GM18505 (cell line): ENCODE results near the gene TFDP2.
A peak's percentile ranks its signal among the peaks of the same experiment; 100 is the strongest.
"Not testable (repeated sequence)": the region's sequence is repeated elsewhere in the genome, so short reads cannot be mapped to it uniquely, and the experiment has no call there.

Experiments
- ATAC-seq: cut with Tn5 transposase; IDR thresholded peaks from one replicate; pipeline ENCODE4 v1.9.1; 2021; ENCODE audit not compliant: unreplicated experiment
- POLR2A ChIP-seq: IDR thresholded peaks from 4 replicates; pipeline ENCODE4 v1.6.1; 2011; ENCODE audit warnings: borderline replicate concordance; ENCODE audit not compliant: insufficient read depth, insufficient read length; ENCODE audit errors: extremely low read depth

The TFDP2 gene

DNA sequence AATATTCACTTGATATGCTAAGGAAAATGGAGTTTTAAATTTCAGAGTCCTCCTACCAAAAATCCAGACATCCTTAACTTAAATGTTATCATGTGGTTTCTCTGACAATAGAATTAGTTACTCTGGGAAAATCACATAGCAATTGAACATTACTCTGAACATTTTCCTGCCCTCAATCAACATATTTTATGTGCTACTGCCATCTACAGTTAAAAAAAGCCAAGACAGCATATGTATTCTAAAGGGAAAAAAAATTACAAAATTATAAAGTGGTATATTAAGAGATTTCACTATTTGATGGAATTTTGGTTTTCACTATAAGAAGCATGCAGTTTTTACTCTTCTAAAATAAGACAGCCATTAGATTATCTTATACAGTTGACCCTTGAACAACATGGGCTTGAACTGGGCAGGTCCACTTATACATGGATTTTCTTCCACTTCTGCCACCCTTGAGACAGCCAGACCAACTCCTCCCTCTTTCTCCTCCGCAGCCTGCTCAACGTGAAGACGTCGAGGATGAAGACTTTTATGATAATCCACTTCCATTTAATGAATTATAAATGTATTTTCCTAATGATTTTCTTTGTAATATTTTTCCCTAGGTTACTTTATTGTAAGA, 150.6 kb downstream of the TFDP2 start:
- no peak for TF ChIP-seq POLR2A
- no peak for ATAC-seq

DNA sequence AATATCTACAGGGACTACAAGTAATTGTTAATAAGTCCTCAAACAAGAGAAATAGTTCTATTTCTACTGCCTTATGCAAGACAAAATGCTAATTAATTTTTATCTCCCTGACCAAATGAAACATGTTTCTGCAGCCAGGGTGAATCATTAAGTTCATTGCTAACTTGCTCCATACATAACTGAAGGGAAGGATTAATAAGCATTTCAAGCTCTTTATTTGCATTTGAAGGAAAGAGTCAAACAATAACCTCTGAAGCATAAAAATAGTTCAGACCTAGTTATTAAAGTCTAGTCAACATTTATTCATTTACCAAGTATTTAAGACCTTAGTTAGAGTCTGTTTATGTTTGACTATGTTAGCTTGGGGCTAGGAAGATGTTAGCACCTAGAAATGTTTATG, 152.9 kb downstream of the TFDP2 start:
- TF ChIP-seq POLR2A = no peak
- no peak for ATAC-seq

DNA sequence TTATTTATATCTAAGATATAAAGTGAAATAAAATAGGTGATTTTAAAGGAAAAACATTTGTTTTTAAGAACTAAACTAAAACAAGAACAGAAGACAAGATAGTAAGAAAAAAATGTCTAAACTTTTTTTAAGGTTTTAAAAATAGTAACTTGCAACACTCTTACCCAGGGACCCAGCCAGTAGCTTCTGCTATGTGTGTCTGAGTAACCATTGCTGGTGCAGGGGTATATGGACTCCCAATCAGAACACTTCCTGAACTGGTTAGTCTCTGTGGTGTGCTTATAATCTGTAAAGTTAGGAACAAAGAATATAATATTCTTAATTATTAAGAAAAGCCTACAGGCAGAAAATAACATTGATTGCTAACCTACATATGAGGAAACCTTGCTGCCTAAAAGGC, 154.5 kb downstream of the TFDP2 start:
- no peak for ATAC-seq
- no peak for TF ChIP-seq POLR2A

DNA sequence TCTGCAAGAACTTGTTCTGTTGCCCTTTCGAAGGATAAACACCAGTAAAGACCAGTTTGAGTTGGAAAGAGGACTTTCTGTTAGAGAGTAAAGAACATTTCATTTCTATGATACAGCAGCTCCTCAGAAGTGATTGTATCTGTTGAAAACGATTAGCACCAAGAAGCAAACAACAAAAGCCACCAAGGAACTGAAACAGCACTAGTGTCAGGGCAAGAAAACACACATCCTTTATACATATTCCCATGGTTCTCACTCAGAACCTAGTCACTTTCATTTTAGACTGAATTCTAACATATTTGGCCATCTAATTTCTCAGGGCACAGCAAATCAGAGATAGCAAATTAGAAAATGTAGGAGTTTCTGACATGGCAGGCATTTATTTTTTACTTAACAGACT, 156.8 kb downstream of the TFDP2 start:
- no peak for TF ChIP-seq POLR2A
- ATAC-seq = peak; percentile 55

DNA sequence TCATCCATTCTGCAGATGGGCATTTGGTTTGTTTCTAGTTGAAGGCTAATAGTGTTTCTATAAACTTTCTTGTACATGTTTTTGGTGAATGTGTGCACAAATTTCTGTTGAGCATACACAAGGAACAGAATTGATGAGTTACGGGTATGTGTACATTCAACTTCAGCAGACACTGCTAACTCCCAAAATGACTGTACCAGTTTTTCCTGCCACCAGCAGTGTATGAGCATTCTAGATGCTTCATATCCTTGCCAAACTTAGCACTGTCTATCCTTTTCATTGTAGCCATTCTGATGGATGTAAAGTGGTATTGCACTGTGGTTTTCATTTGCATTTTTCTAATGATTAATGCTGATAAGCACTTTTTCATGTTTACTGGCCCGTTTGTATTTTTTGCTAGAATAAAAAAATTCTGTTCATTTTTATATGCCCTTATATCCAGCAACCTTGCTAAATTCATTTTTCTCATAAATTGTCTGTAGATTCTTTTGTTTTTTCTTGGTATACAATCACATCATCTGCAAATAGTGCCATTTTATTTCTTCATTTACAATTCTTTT, 162.7 kb downstream of the TFDP2 start:
- ATAC-seq = no peak
- no peak for TF ChIP-seq POLR2A

DNA sequence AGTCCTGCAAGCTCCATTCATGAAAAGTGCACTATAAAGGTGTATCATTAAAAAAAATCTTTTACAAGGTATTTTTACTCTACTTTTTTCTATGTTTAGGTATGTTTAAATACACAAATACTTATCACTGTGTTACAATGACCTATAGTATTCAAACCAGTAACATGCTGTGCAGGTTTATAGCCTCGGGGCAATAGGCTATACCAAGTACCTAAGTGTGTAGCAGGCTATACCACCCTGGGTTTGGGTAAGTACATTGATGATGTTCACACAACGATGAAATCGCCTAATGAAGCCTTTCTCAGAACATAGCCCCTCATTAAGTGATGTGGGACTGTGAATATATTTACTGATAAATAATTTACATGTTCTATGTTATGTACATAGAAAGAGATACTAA, 168.3 kb downstream of the TFDP2 start:
- no peak for ATAC-seq
- no peak for TF ChIP-seq POLR2A

DNA sequence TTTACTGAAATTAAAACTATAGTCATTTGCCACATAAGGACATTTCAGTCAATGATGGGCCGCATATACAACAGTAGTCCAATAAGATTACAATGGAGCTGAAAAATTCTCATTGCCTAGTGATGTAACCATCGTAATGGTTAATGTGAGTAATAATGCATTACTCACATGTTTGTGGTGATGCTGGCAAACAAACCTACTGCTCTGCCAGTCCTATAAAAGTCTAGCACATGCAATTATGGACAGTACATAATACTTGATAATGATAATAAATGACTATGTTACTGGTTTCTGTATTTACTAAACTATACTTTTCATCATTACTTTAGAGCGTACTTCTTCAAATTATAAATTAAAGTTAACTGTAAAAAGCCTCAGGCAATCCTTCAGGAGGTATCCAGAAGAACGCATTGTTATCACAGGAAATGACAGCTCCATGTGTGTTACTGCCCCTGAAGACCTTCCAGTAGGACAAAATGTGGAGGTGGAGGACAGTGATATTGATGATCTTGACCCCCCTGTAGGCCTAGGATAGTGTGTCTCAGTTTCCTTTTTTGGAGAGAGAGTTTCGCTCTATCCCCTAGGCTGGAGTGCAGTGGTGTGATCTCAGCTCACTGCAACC, 170.2 kb downstream of the TFDP2 start:
- TF ChIP-seq POLR2A = no peak
- ATAC-seq = no peak

DNA sequence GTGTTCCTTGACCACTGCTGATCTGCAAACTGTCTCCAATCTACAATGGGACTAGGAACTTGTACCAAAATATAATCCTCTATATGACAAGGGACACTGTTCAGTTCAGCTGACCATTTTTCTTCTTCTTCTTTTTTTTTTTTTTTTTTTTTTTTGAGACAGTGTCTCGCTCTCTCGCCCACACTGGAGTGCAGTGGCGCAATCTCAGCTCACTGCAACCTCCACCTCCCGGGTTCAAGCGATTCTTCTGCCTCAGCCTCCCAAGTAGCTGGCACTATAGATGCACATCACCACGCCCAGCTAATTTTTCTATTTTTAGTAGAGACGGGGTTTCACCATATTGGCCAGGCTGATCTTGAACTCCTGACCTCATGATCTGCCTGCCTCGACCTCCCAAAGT, 174.6 kb downstream of the TFDP2 start:
- not testable (repeated sequence) for ATAC-seq

DNA sequence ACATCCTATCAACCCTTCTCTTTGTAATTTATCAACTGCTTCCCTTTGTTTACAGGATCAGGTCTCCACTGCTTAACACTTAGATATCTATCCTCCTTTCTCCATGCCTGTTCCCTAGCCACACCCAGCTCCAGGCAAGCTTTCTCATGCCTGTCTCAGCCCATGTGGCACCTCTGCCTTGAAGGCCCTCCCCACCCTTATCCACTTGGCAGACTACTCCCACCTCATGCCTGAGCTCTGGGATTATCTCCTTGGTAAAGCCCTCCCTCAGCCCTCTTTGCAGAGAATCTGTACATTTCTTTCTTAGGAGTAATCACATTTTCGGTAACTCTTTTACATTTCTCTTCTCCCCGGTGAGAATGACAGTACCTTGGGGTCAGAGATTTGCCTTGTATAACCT, 176.9 kb downstream of the TFDP2 start:
- ATAC-seq = no peak
- TF ChIP-seq POLR2A = no peak

DNA sequence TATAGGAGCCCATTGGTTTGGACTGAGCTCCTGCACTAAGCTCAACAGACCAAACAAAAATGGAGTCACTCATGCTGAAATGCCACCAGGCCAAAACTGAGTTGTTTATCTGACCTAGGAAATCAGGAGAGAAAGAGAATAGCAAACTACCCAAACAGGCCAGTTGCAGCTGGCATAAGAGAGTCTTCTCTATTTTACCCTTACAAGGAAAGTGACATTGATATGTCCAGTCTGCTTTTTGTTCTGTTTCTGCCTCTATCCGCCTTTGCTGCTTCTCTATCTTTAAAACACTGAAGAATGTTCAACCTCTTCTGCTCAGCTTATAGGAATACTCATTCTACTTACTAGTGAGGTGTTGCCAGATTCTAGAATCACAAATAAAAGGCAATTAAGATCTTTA, 177.8 kb downstream of the TFDP2 start:
- TF ChIP-seq POLR2A = no peak
- no peak for ATAC-seq

DNA sequence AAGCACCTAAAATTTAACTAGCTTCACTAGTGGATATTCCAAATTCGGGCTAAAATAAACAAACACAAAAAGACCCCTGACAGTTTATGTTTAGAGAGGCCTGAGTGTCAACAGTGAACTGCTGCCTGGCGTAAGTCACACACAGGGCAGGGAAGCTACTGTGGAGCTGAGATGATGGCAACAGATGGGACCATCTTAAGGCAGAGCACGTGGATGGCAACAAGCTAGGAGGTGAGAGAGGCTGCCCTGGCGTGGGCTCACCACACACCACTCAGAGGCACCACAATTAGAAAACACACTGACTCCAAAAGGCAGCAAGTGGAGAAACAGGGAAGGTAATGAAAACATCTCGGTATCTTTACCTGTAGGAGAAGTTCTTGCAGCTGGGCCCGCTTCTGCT, 179.6 kb downstream of the TFDP2 start:
- no peak for TF ChIP-seq POLR2A
- no peak for ATAC-seq

DNA sequence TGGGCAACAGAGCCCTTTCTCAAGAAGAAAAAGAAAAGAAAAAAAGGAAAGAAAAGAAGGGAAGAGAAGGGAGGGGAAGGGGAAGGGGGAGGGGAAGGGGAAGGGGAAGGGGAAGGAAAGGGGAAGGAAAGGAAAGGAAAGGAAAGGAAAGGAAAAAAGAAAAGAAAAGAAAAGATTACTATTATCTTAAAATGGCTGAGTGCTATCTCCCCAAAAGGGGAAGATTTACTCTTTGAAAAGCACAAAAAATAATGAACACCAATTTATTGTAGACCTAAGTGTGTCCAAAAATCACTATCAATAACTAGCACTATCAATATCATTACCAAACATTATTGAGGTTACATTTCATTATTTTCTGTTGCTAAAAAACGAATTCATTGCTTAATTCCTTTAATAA, 183.9 kb downstream of the TFDP2 start:
- no peak for ATAC-seq
- TF ChIP-seq POLR2A = no peak

DNA sequence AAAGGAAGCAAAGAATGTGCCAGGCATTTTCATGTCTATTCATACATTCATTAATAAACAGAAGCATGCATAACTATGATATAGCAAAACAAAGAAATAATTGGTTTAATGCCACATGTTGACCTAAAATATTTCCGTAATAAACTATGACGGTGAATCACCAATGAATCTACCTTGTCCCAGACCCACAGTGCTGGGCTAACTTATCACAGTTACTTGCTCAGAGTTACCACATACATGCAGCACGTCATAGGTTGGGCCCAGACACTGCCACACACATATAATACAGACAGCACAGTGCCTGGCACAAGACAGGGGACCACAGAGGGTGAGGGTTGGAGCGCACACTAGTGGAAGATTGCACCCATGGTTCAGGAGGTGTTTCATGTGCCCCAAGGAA, 186.0 kb downstream of the TFDP2 start:
- no peak for TF ChIP-seq POLR2A
- ATAC-seq = no peak

DNA sequence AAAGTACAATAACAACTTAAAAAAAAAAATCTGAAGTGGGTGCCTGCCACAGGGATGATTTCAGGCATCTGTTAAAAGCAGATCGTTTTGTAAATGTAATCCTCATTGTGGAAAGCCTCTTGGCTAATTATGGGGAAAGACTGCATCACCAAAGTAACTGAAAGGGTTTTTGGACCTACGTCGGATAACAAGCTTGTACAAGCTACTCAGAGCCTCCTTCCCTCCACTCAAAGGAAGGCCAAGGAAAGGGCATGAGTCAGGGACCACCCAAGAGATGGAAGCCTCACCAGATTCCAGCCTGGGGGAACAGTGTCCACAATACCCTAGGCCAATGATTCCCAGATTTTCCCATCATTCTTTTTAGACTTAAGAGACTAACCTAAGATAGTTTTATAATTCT, 188.6 kb downstream of the TFDP2 start:
- TF ChIP-seq POLR2A = no peak
- no peak for ATAC-seq
